SU-DHL-6 (cell line): ENCODE measurements around the gene CSF1.

Experiments
- CTCF ChIP-seq: fragments of 200-600 bp; sonication (generic); IDR thresholded peaks from one replicate; pipeline ENCODE4 v1.5.1; 2017; ENCODE audit warnings: antibody characterized with exemption, mild to moderate bottlenecking, low read length, moderate library complexity; ENCODE audit not compliant: insufficient read depth, poor library complexity, severe bottlenecking
- EZH2phosphoT487 ChIP-seq: fragments of 200-600 bp; sonication (generic), shearing (Covaris generic); conservative IDR thresholded peaks from 2 replicates; pipeline ENCODE4 v1.6.1; 2018; ENCODE audit warnings: mild to moderate bottlenecking, antibody characterized with exemption, low read length, moderate library complexity, mixed read lengths

- TF ChIP-seq CTCF (no peak), EZH2phosphoT487 (no peak)
Measured at GRCh38 chr1:109931911-109932636, 21.4 kb downstream of the CSF1 start.
